Prostate gland (tissue), 2 donors: ENCODE measurements around the gene UNC79.

Experiments
- CTCF ChIP-seq, 4 experiments: fragments of 200-600 bp in 2 of 4; fragments of 450-650 bp in 2 of 4; sonication (generic) in 2 of 4; IDR thresholded peaks; 1 replicate in 3 of 4; 2 replicates in 1 of 4; pipeline ENCODE4 v1.5.1; 2016 to 2019; ENCODE audit warnings: antibody characterized with exemption in 4 of 4, mild to moderate bottlenecking in 2 of 4, moderate library complexity in 2 of 4
- POLR2A ChIP-seq: fragments of 450-650 bp; IDR thresholded peaks from one replicate; pipeline ENCODE4 v1.6.1; 2016; ENCODE audit warnings: antibody characterized with exemption, mild to moderate bottlenecking
- POLR2AphosphoS5 ChIP-seq: sonication (generic); formaldehyde crosslinking; IDR thresholded peaks from one replicate; pipeline ENCODE4 v1.6.1; 2017; ENCODE audit warnings: antibody characterized with exemption

GRCh38 chr14:93748208-93749075 is 317.7 kb downstream of the UNC79 start:
- TF ChIP-seq POLR2AphosphoS5 (no peak), CTCF (IDR thresholded peaks at IDR 0.05) (no peak), POLR2A (no peak)
